Peyer's patch (tissue), 4 donors: ENCODE measurements around the gene MTG2. TPM values are rescaled to one million over a fixed set of nuclear protein-coding genes. Genes with fewer than 3 reads are reported as not detected.

Experiments used
- DNase-seq, 3 donors: peaks; one replicate each; pipeline ENCODE4 v3.0.0-alpha.2; 2017 to 2019
- H3K27ac ChIP-seq, 4 donors: fragments of 200-600 bp; sonication (generic); one replicate each; pipeline ENCODE4 v1.5.1; 2016 to 2019
- H3K27me3 ChIP-seq, 2 donors: fragments of 200-600 bp; sonication (generic); one replicate each; pipeline ENCODE4 v1.5.1; 2019
- H3K36me3 ChIP-seq, 3 donors: fragments of 200-600 bp; sonication (generic); one replicate each; pipeline ENCODE4 v1.5.1; 2016 to 2019
- H3K4me1 ChIP-seq, 4 donors: fragments of 200-600 bp; sonication (generic); one replicate each; pipeline ENCODE4 v1.5.1; 2016 to 2019
- H3K4me3 ChIP-seq, 4 donors: fragments of 200-600 bp; sonication (generic); 1 replicate in 3 of 4; 2 replicates in 1 of 4; pipeline ENCODE4 v1.5.1; 2016 to 2019; ENCODE audit warnings: mild to moderate bottlenecking in 1 of 4
- H3K9me3 ChIP-seq, 4 donors: fragments of 200-600 bp; sonication (generic); one replicate each; pipeline ENCODE4 v1.5.1; 2016 to 2019; ENCODE audit warnings: mild to moderate bottlenecking in 1 of 4
- POLR2A ChIP-seq, 2 donors: fragments of 450-650 bp; IDR thresholded peaks; one replicate each; pipeline ENCODE4 v1.5.1; 2017; ENCODE audit warnings: antibody characterized with exemption in 2 of 2, mild to moderate bottlenecking in 2 of 2, moderate library complexity in 2 of 2
- total RNA-seq, 4 donors: library from RNA; depleted of rRNA; stranded (reverse); fragments of >200 nt; gene quantifications; one replicate each; pipeline ENCODE4 v1.1.0, GENCODE V29; 2016
- TF ChIP-seq, protein P1 (sequence below), 6 experiments: fragments of 450-650 bp in 4 of 6; fragments of 200-600 bp in 2 of 6; sonication (generic) in 1 of 6; IDR thresholded peaks; one replicate each; pipeline ENCODE4 v1.5.1; 2017 to 2019; ENCODE audit warnings: antibody characterized with exemption in 6 of 6, mild to moderate bottlenecking in 3 of 6, moderate library complexity in 1 of 6

The MTG2 gene
- total RNA-seq, 4 donors from 2014 or later: 23.1 to 62.2 (median 31.6) TPM

- no peaks in the 10 kb centered on the region for H3K9me3 ChIP-seq
- peaks cover 0 to 77% (median 0%) of the 10 kb centered on the region in 3 donors for H3K36me3 ChIP-seq
- no peak overlapping the region for H3K4me3 ChIP-seq
- H3K4me1 ChIP-seq: no peaks in the 10 kb centered on the region
- no peak overlapping the region for H3K27ac ChIP-seq
- H3K27me3 ChIP-seq: no peaks in the 10 kb centered on the region
- no peak for DNase-seq
- no peak for TF ChIP-seq POLR2A (IDR thresholded peaks at IDR 0.05)
- TF ChIP-seq, protein P1, sequence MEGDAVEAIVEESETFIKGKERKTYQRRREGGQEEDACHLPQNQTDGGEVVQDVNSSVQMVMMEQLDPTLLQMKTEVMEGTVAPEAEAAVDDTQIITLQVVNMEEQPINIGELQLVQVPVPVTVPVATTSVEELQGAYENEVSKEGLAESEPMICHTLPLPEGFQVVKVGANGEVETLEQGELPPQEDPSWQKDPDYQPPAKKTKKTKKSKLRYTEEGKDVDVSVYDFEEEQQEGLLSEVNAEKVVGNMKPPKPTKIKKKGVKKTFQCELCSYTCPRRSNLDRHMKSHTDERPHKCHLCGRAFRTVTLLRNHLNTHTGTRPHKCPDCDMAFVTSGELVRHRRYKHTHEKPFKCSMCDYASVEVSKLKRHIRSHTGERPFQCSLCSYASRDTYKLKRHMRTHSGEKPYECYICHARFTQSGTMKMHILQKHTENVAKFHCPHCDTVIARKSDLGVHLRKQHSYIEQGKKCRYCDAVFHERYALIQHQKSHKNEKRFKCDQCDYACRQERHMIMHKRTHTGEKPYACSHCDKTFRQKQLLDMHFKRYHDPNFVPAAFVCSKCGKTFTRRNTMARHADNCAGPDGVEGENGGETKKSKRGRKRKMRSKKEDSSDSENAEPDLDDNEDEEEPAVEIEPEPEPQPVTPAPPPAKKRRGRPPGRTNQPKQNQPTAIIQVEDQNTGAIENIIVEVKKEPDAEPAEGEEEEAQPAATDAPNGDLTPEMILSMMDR (IDR thresholded peaks at IDR 0.05): no peak
Observed at GRCh38 chr20:62163485-62163865, 19.4 kb upstream of the MTG2 start.

- no peak overlapping the region for H3K27ac ChIP-seq
- H3K9me3 ChIP-seq: no peaks in the 10 kb centered on the region
- no peak overlapping the region for H3K4me3 ChIP-seq
- no peak for DNase-seq
- H3K4me1 ChIP-seq: no peaks in the 10 kb centered on the region
- H3K36me3 ChIP-seq: peaks cover 0 to 78% (median 0%) of the 10 kb centered on the region in 3 donors
- no peaks in the 10 kb centered on the region for H3K27me3 ChIP-seq
- no peak for TF ChIP-seq POLR2A (IDR thresholded peaks at IDR 0.05)
- TF ChIP-seq, protein P1 (IDR thresholded peaks at IDR 0.05): no peak
Observed at GRCh38 chr20:62163986-62164762, 18.7 kb upstream of the MTG2 start.

- Histone ChIP-seq H3K36me3 (peaks cover 0 to 83% (median 0%) of the 10 kb centered on the region in 3 donors), H3K9me3 (no peaks in the 10 kb centered on the region), H3K27ac (no peak overlapping the region), H3K4me3 (no peak overlapping the region), H3K4me1 (no peaks in the 10 kb centered on the region), H3K27me3 (no peaks in the 10 kb centered on the region)
- no peak for DNase-seq
- no peak for TF ChIP-seq POLR2A (IDR thresholded peaks at IDR 0.05)
- TF ChIP-seq, protein P1 (IDR thresholded peaks at IDR 0.05): no peak
Observed at GRCh38 chr20:62164879-62165761, 17.7 kb upstream of the MTG2 start.

GRCh38 chr20:62165762-62166399 is 16.9 kb upstream of the MTG2 start:
- Histone ChIP-seq H3K27ac (no peak overlapping the region), H3K9me3 (no peaks in the 10 kb centered on the region), H3K36me3 (peaks cover 0 to 76% (median 0%) of the 10 kb centered on the region in 3 donors), H3K27me3 (no peaks in the 10 kb centered on the region), H3K4me3 (no peak overlapping the region), H3K4me1 (no peaks in the 10 kb centered on the region)
- no peak for TF ChIP-seq POLR2A (IDR thresholded peaks at IDR 0.05)
- TF ChIP-seq, protein P1 (IDR thresholded peaks at IDR 0.05): no peak
- no peak for DNase-seq

GRCh38 chr20:62167474-62167873 is 15.4 kb upstream of the MTG2 start:
- Histone ChIP-seq H3K27me3 (no peaks in the 10 kb centered on the region), H3K36me3 (peaks cover 0 to 60% (median 0%) of the 10 kb centered on the region in 3 donors), H3K9me3 (no peaks in the 10 kb centered on the region), H3K27ac (no peak overlapping the region), H3K4me1 (no peaks in the 10 kb centered on the region), H3K4me3 (no peak overlapping the region)
- TF ChIP-seq, protein P1 (IDR thresholded peaks at IDR 0.05): no peak
- no peak for TF ChIP-seq POLR2A (IDR thresholded peaks at IDR 0.05)
- no peak for DNase-seq
